ENCODE data around the gene HBZ. TPM values are rescaled to one million over a fixed set of nuclear protein-coding genes. Genes with fewer than 3 reads are reported as not detected.

The HBZ gene
- total and polyA plus RNA-seq, 2 of the 8 experiments (the other 6 are each of a cell fraction or from before 2014, with no cell fraction given) = 0.12 TPM; not detected in 1

DNA sequence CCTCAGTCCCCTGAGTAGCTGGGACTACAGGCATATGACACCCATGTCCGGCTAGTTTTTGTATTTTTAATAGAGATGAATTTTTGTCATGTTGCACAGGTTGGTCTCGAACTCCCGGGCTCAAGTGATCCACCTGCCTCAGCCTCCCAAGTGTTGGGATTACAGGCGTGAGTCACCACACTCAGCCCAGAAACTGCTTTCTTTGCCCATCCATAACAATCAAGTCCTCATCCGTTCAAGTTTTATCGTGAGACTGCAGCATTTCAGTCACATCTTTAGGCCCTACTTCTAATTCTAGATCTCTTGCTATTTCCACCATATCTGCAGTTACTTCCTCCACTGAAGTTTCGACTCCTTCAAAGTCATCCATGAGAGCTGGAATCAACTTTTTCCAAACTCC lies 20.3 kb upstream of the HBZ start:
- DNase-seq (ENCODE audit: low read depth in 1 of 2, low spot score in 2 of 2) (no peak), FAIRE-seq (no peak)
- Histone ChIP-seq H3K27me3 (replicated peaks in 1 of 4; ENCODE audit: control insufficient read depth in 3 of 4, extremely low read depth in 1 of 4, insufficient read depth in 3 of 4, low read length in 3 of 4) (no peaks in the 10 kb centered on the region), H3K23ac (ENCODE audit: insufficient read length) (no peak overlapping the region), H3K18ac (ENCODE audit: extremely low read depth, low read length) (no peak overlapping the region), H2BK5ac (ENCODE audit: low read depth, low read length) (no peak overlapping the region), H4K20me1 (replicated peaks in 1 of 2; ENCODE audit: control insufficient read depth in 1 of 2, insufficient read depth in 2 of 2, low read length in 2 of 2) (no peaks in the 10 kb centered on the region), H4K5ac (ENCODE audit: insufficient read length, low read depth, low read length) (no peak overlapping the region), H3K36me3 (ENCODE audit: control insufficient read depth in 2 of 4, insufficient read depth in 4 of 4, low read length in 3 of 4) (no peaks in the 10 kb centered on the region; a peak in 2 of 8 replicates), H3K56ac (replicated peaks; ENCODE audit: insufficient read length, low read depth, low read length) (no peak overlapping the region), H2BK20ac (ENCODE audit: low read length) (no peak overlapping the region), H3K4ac (replicated peaks; ENCODE audit: insufficient read length, low read depth, low read length) (no peak overlapping the region), H2AK5ac (ENCODE audit: low read depth, low read length) (no peak overlapping the region), H2AFZ (ENCODE audit: low read length) (no peak overlapping the region), H3K79me1 (ENCODE audit: low read depth, low read length) (peaks cover under 1% of the 10 kb centered on the region), H3K14ac (ENCODE audit: insufficient read length) (no peak overlapping the region), H4K8ac (ENCODE audit: extremely low read depth, insufficient read depth, low read length) (no peak overlapping the region), H3K9ac (replicated peaks in 1 of 4; ENCODE audit: extremely low read depth in 1 of 4, low read depth in 3 of 4, low read length in 3 of 4) (no peak overlapping the region), H3K23me2 (ENCODE audit: low read depth, low read length) (no peaks in the 10 kb centered on the region), H3K9me3 (ENCODE audit: insufficient read depth in 2 of 2, low read depth in 1 of 2, low read length in 1 of 2) (no peaks in the 10 kb centered on the region), H3K4me2 (ENCODE audit: insufficient read depth in 1 of 2, low read depth in 2 of 2, low read length in 2 of 2) (no peak overlapping the region), H3K4me3 (ENCODE audit: extremely low read depth in 1 of 4, insufficient read depth in 2 of 4, low read depth in 3 of 4, low read length in 4 of 4) (no peak overlapping the region), H2BK12ac (ENCODE audit: low read depth, low read length) (no peak overlapping the region), H4K91ac (replicated peaks; ENCODE audit: insufficient read length, low read length) (no peak overlapping the region), H2BK15ac (ENCODE audit: low read length) (no peak overlapping the region), H3K4me1 (replicated peaks in 1 of 4; ENCODE audit: control insufficient read depth in 3 of 4, insufficient read depth in 4 of 4, low read length in 3 of 4) (no peaks in the 10 kb centered on the region), H3K79me2 (ENCODE audit: control insufficient read depth in 1 of 2, insufficient read depth in 2 of 2, low read length in 2 of 2) (peaks cover 0 to 23% of the 10 kb centered on the region in 2 experiments; a peak in 2 of 4 replicates), H3K27ac (ENCODE audit: low read depth, low read length) (no peak overlapping the region), H2BK120ac (replicated peaks; ENCODE audit: low read depth, low read length) (no peak overlapping the region)
- WGBS, 2 experiments (ENCODE audit: extremely low coverage in 1 of 2, insufficient coverage in 1 of 2, insufficient read length in 1 of 2, insufficient replicate concordance in 2 of 2, low coverage in 1 of 2, low lambda C conversion rate in 2 of 2, missing lambda C conversion rate in 1 of 2) = 92% methylated on average over 7 of the region's 7 CpGs; no CpG with 5 or more reads in 1 of the 2 experiments
- ChIA-PET CTCF (ENCODE audit: partially characterized antibody) (interaction anchor here (1.9 to 3.5 kb wide), 4 partner anchors 15 to 66 kb away, joined by 4 to 17 read pairs (median 12); no protein-coding TSS in a partner anchor), POLR2A (ENCODE audit: partially characterized antibody) (interaction anchor here (0.8 to 1.7 kb wide), 2 partner anchors 11 to 15 kb away, joined by 3 to 4 read pairs; no protein-coding TSS in a partner anchor)
- no peak for TF ChIP-seq JUND (IDR thresholded peaks at IDR 0.05; ENCODE audit: low read length)
- TF ChIP-seq KDM5A (IDR thresholded peaks at IDR 0.05; ENCODE audit: low read length) = no peak
- TF ChIP-seq SIN3A (conservative IDR thresholded peaks at IDR 0.05 in 1 of 2, IDR thresholded peaks at IDR 0.05 in 1 of 2; ENCODE audit: low read depth in 1 of 2, low read length in 2 of 2) = no peak
- no peak for TF ChIP-seq TAF7 (optimal IDR thresholded peaks at IDR 0.05; ENCODE audit: borderline replicate concordance, low read depth, low read length)
- TF ChIP-seq CHD1 (IDR thresholded peaks at IDR 0.05; ENCODE audit: low read depth, low read length) = no peak
- TF ChIP-seq RFX5 (IDR thresholded peaks at IDR 0.05; ENCODE audit: borderline replicate concordance, low read depth, low read length) = no peak
- TF ChIP-seq TBP (IDR thresholded peaks at IDR 0.05; ENCODE audit: low read depth, low read length) = no peak
- no peak for TF ChIP-seq CBX8 (IDR thresholded peaks at IDR 0.05; ENCODE audit: borderline replicate concordance, low read depth, low read length)
- TF ChIP-seq GABPA (IDR thresholded peaks at IDR 0.05; ENCODE audit: borderline replicate concordance, insufficient read depth, low read length) = no peak
- no peak for TF ChIP-seq TAF1 (IDR thresholded peaks at IDR 0.05; ENCODE audit: low read depth, low read length)
- no peak for TF ChIP-seq CBX5 (IDR thresholded peaks at IDR 0.05; ENCODE audit: low read depth, low read length)
- no peak for TF ChIP-seq TEAD4 (IDR thresholded peaks at IDR 0.05; ENCODE audit: low read depth, low read length)
- TF ChIP-seq SP1 (IDR thresholded peaks at IDR 0.05; ENCODE audit: low read depth, low read length) = no peak
- TF ChIP-seq HDAC2 (IDR thresholded peaks at IDR 0.05; ENCODE audit: borderline replicate concordance in 1 of 2, low read depth in 2 of 2, low read length in 2 of 2) = no peak
- no peak for TF ChIP-seq POU5F1 (IDR thresholded peaks at IDR 0.05; ENCODE audit: low read depth, low read length)
